ENCODE measurements around the gene GRID1.

GRID1 gene

GRCh38 chr10:86187499-86188239 lies 178.9 kb downstream of the GRID1 start:
- no peaks in the 10 kb centered on the region for H3K9me3 Mint-ChIP-seq
- H3K36me3 Mint-ChIP-seq (ENCODE audit: low read depth): no peaks in the 10 kb centered on the region
- no peak overlapping the region for H3K4me3 Mint-ChIP-seq
- H3K4me1 Mint-ChIP-seq: no peaks in the 10 kb centered on the region
- no peak overlapping the region for H3K27ac Mint-ChIP-seq
- peaks cover 43% of the 10 kb centered on the region for H3K27me3 Mint-ChIP-seq (ENCODE audit: low read depth, poor library complexity)
- no peak for DNase-seq
- no peak for TF ChIP-seq CTCF (IDR thresholded peaks at IDR 0.05)

- H3K9me3 Mint-ChIP-seq: no peaks in the 10 kb centered on the region
- peaks cover 45% of the 10 kb centered on the region for H3K27me3 Mint-ChIP-seq (ENCODE audit: low read depth, poor library complexity)
- no peaks in the 10 kb centered on the region for H3K36me3 Mint-ChIP-seq (ENCODE audit: low read depth)
- no peaks in the 10 kb centered on the region for H3K4me1 Mint-ChIP-seq
- no peak for DNase-seq
- no peak overlapping the region for H3K4me3 Mint-ChIP-seq
- TF ChIP-seq CTCF (IDR thresholded peaks at IDR 0.05): no peak
- no peak overlapping the region for H3K27ac Mint-ChIP-seq
These were observed 180.0 kb downstream of the GRID1 start for GRCh38 chr10:86186633-86187032.

- Mint-ChIP-seq H3K36me3 (ENCODE audit: low read depth) (no peaks in the 10 kb centered on the region), H3K9me3 (no peaks in the 10 kb centered on the region)
These were observed 184.0 kb downstream of the GRID1 start for GRCh38 chr10:86182595-86182994.

GRCh38 chr10:86182150-86182549 lies 184.4 kb downstream of the GRID1 start:
- no peaks in the 10 kb centered on the region for H3K36me3 Mint-ChIP-seq (ENCODE audit: low read depth)
- H3K27ac Mint-ChIP-seq: no peak overlapping the region
- DNase-seq: no peak

More at GRCh38 chr10:86182595-86182994, 184.0 kb downstream of the GRID1 start:
- TF ChIP-seq CTCF (IDR thresholded peaks at IDR 0.05): no peak
- H3K27ac Mint-ChIP-seq: no peak overlapping the region
- H3K27me3 Mint-ChIP-seq (ENCODE audit: low read depth, poor library complexity): peaks cover 36% of the 10 kb centered on the region
- H3K4me1 Mint-ChIP-seq: peaks cover 8% of the 10 kb centered on the region
- H3K4me3 Mint-ChIP-seq: no peak overlapping the region
- DNase-seq: no peak

GRCh38 chr10:86180861-86181260 lies 185.7 kb downstream of the GRID1 start:
- Mint-ChIP-seq H3K4me3 (no peak overlapping the region), H3K4me1 (peaks cover 8% of the 10 kb centered on the region), H3K36me3 (ENCODE audit: low read depth) (no peaks in the 10 kb centered on the region), H3K27ac (no peak overlapping the region), H3K9me3 (no peaks in the 10 kb centered on the region), H3K27me3 (ENCODE audit: low read depth, poor library complexity) (peaks cover 24% of the 10 kb centered on the region)
- DNase-seq: no peak
- TF ChIP-seq CTCF (IDR thresholded peaks at IDR 0.05): no peak

More at GRCh38 chr10:86182150-86182549, 184.4 kb downstream of the GRID1 start:
- no peak for TF ChIP-seq CTCF (IDR thresholded peaks at IDR 0.05)
- Mint-ChIP-seq H3K27me3 (ENCODE audit: low read depth, poor library complexity) (peaks cover 32% of the 10 kb centered on the region), H3K4me1 (peaks cover 8% of the 10 kb centered on the region), H3K4me3 (no peak overlapping the region), H3K9me3 (no peaks in the 10 kb centered on the region)

- H3K4me1 Mint-ChIP-seq: peaks cover 8% of the 10 kb centered on the region
- TF ChIP-seq CTCF (IDR thresholded peaks at IDR 0.05): no peak
These were observed 186.6 kb downstream of the GRID1 start for GRCh38 chr10:86179961-86180360.

More at GRCh38 chr10:86179961-86180360, 186.6 kb downstream of the GRID1 start:
- H3K27me3 Mint-ChIP-seq (ENCODE audit: low read depth, poor library complexity): peaks cover 20% of the 10 kb centered on the region
- DNase-seq: no peak
- no peaks in the 10 kb centered on the region for H3K9me3 Mint-ChIP-seq
- H3K4me3 Mint-ChIP-seq: no peak overlapping the region
- no peak overlapping the region for H3K27ac Mint-ChIP-seq
- H3K36me3 Mint-ChIP-seq (ENCODE audit: low read depth): no peaks in the 10 kb centered on the region

Measured in nephron progenitor cell (in vitro differentiated cells).